Amygdala (tissue), 56 donors: Measurements from ENCODE around the gene CERCAM.
"Not testable (repeated sequence)": the region's sequence is repeated elsewhere in the genome, so short reads cannot be mapped to it uniquely, and the experiment has no call there.

ENCODE experiments used
- DNase-seq, 56 donors: peaks; one replicate each; lab custom pipeline; 2025; lab: John Stamatoyannopoulos, UW

Gene CERCAM

GRCh38 chr9:128415281-128415680 is 5.4 kb upstream of the CERCAM start:
- no peak for DNase-seq

- DNase-seq, result no peak
Measured at GRCh38 chr9:128416014-128416413, 4.6 kb upstream of the CERCAM start.

GRCh38 chr9:128416432-128417019 is 4.1 kb upstream of the CERCAM start:
- DNase-seq, result peak in 1 of 56 donors; percentile 20

- peak in 9 of 56 donors; percentile 15 to 45 (median 31) for DNase-seq
Measured at GRCh38 chr9:128419061-128419925, 1.4 kb upstream of the CERCAM start.

DNA sequence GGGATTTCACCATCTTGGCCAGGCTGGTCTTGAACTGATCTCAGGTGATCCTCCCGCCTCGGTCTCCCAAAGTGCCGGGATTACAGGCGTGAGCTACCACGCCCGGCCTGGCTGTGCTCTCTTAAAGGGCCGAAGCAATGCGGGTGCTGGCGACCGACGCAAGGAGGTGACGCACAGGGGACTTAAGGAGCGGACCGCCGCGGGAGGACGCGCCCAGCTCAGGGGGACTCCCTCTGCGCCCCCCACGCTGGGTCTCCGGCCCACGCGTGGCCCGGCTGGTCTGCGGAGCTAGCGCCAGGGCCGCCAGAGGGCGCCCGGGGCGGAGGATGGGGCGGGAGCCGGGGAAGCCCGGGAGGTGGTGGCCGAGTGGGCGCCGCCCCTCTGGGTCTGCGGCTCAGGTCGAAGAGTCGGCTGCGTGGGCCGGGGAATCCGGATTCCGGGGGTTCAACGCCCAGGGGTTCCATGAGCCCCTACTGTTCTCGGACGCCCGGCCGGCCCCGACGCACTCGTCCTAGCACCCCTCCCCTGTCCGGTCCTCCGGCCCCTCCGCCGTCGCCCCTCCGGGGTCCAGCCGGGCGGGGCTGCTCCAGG is 502 bp upstream of the CERCAM start:
- peak in 34 of 56 donors; percentile 25 to 78 (median 51) for DNase-seq

- no peak for DNase-seq
Measured at GRCh38 chr9:128421482-128421996, 882 bp downstream of the CERCAM start.

- DNase-seq, result not testable (repeated sequence)
Measured at GRCh38 chr9:128422022-128422782, 1.5 kb downstream of the CERCAM start.

- no peak for DNase-seq
Measured at GRCh38 chr9:128422783-128423150, 2.1 kb downstream of the CERCAM start.

- not testable (repeated sequence) for DNase-seq
Measured at GRCh38 chr9:128423356-128423755, 2.7 kb downstream of the CERCAM start.

DNA sequence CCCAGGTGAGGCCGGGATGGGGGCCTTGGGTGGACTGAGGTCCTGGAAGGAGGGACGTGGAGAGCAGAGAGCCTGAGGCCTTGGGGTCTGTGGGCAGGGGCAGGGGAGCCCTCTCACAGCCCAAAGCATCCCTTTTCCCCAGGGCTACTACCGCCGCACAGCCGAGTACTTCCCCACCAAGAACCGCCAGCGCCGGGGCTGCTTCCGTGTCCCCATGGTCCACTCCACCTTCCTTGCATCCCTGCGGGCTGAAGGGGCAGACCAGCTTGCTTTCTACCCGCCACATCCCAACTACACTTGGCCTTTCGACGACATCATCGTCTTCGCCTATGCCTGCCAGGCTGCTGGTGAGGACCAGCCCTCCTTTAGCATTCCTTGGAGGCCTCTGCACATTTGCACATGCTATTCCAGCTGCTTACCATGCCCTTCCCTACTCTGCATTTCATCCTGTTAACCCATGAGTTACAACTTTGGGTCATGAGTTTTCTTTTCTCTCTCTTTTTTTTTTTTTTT is 3.7 kb downstream of the CERCAM start:
- no peak for DNase-seq

GRCh38 chr9:128428644-128429512 is 8.2 kb downstream of the CERCAM start:
- DNase-seq, result no peak

GRCh38 chr9:128429513-128430086 is 8.9 kb downstream of the CERCAM start:
- DNase-seq, result no peak

DNA sequence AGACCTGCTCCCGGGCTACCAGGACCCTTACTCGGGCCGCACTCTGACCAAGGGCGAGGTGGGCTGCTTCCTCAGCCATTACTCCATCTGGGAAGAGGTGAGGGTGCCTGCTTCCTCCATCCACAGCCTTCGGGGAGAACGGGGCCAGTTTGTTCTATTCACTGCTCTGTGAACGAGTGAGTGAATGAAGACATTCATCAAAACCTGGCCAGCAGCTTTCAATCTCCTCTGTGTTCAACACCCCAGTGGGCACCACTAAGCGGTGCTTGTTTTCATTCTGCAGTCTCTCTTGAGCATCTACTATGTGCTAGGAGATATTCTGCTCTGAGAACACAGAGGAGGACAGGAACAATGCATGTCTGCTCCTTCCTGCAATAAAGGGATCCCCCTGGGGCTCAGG is 10.6 kb downstream of the CERCAM start:
- DNase-seq, result peak in 5 of 56 donors; percentile 10 to 23 (median 14)

GRCh38 chr9:128434340-128434739 is 13.7 kb downstream of the CERCAM start:
- DNase-seq, result no peak

- no peak for DNase-seq
Measured at GRCh38 chr9:128435611-128436010, 15.0 kb downstream of the CERCAM start.

DNA sequence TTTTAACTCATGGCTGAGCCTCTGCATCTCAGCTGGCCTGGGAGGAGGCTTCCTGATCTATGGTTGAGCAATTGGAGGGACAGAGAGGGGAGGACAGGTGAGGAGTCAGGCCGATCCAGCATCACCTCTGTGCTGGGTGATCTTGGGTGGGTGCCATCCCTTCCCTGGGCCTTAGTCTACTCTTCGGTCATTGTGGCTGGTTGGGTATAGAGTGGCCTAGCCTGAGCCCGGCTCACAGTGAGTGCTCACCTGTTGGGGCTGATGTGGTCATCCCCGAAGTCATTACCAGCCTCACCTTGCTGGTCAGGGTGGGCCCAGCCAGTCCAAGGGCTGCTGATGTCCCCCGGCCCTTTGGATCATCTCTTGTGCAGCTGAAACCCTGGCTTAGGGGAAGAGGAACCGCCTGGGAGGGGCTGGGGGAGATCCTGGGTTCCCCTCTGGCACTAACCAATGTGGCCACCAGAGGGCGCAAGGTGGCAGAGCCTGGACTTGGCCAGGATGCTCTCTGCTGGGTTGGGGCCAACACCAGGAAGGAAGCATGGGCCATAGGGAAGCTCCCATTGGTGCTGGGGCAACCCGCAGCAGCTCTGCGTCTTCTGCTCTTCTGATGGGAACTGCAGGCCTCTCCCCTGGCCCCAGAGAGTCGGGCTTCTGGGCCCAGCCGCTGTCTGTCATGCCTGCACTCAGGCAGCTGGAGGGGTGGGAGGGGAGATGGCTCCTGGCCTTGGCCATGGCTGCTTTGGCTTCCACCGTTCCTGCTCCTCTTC is 17.9 kb downstream of the CERCAM start:
- peak in 52 of 56 donors; percentile 17 to 84 (median 57) for DNase-seq

DNA sequence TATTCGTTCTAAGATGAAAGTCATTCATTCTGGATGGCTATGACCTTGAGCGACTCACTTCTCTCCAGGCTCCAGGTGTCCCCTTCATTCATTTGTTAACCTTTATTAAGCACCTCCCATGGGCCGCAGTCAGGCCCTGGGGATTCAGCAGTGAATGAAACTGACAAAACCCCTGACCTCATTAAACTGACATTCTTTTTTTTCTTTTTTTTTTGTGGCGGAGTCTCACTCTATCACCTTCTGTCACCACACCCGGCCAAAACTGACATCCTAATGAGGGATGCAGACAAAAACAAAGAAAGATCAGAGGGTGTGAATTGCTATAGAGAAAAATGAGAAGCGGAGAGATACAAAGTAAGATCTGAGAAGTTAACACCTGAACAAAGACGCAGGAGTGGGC is 18.6 kb downstream of the CERCAM start:
- DNase-seq, result no peak

DNA sequence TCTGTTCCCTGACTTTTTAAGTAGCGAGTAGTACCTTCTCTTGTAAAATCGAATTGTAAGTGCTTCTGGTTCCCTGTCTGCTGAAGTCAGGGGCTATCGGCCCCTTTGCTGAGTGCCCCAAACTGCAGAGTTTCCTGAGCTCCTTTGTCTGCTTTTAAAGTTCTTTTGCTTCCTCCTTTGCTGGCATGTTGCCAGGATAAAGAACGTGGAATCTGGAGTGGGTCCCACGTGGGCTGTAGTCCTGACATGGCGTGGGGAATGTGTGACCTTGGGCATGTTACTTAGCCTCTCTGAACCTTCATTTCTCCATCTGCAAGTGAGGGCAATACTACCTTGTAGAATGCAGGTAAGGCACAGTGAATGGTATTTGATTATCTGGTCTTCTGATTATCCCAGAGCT is 21.5 kb downstream of the CERCAM start:
- no peak for DNase-seq
